ENCODE data around the gene TXNIP.

The TXNIP gene

DNA sequence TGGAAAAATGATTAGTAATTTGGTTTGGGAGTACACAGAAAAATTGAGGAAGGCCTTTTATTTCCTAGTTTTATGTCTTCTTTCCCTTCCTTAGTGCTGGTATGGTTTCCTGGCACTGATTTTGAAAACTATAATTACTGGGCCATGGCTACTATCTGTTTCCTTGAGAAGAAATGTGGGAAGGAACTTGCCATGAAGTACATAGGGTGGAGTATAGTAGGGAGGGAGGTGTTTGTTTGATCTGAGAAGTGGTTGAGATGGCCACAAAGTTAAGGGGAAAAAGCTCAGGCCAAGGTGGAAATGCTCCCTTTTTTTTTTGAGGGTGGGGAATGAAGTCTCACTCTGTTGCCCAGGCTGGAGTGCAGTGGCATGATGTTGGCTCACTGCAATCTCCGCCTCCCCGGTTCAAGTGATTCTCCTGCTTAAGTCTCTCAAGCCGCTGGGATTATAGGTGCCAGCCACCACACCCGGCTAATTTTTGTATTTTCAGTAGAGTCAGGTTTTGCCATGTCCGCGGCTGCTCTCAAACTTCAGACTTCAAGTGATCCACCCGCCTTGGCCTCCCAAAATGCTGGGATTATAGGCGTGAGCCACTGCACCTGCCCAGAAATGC is 13.9 kb upstream of the TXNIP start:
- DNase-seq (ENCODE audit: low read depth), result no peak

DNA sequence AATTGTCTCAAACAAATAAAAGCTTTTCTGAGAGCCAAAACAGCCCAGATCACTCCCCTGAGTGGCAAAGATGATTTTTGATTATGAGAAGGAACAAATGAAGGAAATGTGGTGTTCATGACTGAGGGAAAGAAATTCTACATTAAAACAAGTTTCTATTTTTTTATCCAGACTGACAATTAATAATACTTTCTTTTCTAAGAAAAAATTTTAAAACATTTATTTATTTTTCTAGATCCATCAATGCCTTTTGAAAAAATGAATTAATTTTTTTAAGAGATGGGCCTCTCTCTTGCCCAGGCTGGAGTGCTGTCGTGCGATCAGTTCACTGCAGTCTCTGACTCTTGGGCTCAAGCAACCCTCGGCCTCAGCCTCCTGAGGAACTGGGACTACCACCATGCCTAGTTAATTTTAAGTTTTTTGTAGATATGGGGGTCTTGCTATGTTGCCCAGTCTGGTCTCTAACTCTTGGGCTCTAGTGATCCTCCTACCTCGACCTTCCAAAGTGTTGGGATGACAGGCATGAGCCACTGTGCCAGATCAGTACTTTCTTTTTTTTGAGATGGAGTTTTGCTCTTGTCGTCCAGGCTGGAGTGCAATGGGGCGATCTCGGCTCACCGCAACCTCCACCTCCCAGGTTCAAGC is 11.2 kb upstream of the TXNIP start:
- DNase-seq (ENCODE audit: low read depth), result no peak

GRCh38 chr1:146001709-146002108 is 5.3 kb upstream of the TXNIP start:
- DNase-seq (ENCODE audit: low read depth), result no peak

- DNase-seq (ENCODE audit: low read depth), result no peak
These were observed 3.1 kb upstream of the TXNIP start for GRCh38 chr1:145999321-146000024.

DNA sequence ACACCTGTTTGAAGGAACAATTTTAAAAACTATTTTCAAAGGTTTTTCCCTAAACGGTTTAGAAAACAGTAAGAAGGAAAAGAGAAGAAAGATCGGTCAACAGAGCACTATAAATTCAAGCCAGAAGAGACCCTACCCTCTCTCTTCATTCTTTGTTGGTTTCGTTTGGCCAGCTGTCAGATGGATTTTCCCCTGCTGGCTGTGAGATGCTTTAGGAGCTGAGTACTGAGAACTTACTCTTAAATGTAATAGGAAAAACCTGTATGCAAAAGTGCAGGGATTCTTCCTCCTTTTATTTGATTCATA is 1.3 kb upstream of the TXNIP start:
- DNase-seq (ENCODE audit: low read depth), result no peak

DNA sequence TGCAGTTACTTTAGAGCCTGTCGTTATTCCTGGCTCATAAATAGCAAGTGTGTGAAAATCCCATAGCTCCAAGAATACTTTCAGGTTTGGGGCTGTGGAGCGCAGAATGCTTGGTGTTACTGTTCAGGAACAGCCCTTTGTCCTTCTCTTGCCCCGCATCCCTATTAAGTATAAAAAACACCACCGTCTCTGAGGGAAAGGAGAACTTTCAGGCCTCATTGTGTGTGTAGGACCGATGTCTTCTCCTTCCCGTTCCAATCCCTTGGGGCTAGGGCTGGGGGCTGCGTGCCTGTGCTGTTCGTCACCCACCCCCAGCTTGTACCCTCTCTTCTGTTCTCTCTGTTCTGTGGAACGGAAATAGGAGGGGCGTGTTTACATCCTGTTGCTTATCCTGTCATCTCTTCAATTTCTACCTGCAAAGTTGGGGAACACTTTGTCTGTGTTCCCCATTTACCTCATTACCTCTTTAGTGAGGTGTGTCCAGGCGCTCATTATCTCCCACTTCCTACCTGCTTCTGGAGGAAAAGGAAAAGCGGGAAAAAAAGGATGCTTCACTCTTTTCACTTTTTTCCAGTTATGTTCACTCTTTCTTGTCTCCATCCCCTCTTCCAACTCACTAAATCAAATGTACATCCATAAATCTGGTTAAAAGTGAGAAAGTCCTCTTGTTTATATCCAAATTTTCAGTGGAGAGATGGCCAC is 788 bp upstream of the TXNIP start:
- no peak for DNase-seq (ENCODE audit: low read depth)

DNA sequence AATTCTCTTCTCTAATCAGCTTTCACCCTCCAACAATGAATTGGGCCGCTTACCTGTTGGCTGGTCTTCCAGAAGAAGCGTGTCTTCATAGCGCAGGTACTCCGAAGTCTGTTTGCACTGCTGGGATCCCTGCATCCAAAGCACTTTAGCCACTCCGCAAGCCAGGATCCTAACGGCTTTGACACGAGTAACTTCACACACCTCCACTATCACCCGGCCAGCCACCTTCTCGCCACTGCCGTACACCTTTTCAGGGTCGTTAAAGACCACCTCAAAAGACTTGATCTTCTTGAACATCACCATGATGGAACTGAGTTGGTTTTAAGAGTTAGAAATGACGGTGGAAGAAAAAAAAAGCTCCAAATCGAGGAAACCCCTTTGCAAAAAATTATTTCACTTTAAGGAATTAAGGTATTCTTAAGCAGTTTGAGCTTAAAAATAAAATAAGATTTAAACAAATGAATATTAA is 381 bp downstream of the TXNIP start:
- DNase-seq (ENCODE audit: low read depth), result no peak

GRCh38 chr1:145995148-145995881 is 1.1 kb downstream of the TXNIP start:
- DNase-seq (ENCODE audit: low read depth), result no peak

DNA sequence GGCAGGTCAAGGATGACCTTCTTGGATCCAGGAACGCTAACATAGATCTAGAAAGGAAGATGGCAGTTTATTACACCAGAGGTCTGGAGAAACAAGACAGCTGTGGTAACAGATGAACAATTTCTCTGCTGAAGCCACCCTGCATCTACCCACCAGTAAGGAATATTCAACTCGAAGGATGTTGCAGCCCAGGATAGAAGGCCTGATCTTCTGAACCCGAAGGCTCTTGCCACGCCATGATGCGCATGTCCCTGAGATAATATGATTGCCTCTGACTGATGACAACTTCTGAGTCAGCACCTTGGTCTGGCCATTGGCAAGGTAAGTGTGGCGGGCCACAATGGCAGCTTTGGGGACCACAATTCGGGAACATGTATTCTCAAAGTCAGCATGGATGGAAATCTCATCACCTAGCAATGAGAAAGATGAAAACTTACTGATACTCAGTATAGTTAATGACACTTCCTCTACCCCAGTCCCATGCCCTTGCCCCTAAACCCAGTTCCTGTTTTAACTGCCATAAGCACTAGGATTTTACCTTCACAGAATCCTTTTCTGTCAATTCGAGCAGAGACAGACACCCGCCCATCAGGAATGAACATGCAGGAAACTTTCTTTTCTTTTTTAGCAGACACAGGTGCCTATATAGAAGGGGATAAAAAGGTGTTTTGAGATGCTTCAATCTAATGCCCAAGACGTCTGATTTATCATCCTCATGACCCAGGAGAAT is 1.8 kb downstream of the TXNIP start:
- DNase-seq (ENCODE audit: low read depth), result no peak

DNA sequence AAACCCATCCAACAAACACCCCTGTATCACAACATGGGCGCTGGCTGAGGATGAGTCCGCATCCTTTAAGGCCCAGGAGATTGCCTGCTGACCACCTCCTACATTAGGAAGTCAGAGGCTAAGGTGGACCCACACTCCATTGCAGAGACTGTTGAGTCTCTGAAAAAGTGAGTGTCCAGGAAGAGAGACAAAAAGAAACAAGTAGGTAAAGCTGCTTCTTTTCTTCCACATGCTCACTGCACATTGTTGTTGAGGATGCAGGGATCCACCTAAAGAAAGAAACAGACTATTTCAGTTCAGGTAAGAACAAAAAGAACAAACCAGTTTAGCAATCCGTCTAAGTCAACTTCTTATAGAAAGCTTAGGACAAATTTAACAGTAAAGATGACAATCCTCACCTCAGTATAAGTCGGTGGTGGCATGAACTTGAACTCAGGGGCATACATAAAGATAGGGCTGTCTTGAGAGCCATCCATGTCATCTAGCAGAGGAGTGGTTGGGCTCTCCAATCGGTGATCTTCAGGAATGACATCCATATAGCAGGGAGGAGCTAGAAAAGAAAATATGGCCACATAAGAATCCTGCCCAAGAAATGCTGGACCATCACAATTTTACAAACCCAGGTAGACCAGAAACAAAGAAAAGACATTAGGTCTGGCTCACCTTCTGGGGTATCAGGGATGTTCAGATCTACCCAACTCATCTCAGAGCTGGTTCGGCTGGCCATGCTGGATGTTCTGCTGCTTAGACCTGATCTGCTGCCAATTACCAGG is 2.6 kb downstream of the TXNIP start:
- DNase-seq (ENCODE audit: low read depth), result no peak

DNA sequence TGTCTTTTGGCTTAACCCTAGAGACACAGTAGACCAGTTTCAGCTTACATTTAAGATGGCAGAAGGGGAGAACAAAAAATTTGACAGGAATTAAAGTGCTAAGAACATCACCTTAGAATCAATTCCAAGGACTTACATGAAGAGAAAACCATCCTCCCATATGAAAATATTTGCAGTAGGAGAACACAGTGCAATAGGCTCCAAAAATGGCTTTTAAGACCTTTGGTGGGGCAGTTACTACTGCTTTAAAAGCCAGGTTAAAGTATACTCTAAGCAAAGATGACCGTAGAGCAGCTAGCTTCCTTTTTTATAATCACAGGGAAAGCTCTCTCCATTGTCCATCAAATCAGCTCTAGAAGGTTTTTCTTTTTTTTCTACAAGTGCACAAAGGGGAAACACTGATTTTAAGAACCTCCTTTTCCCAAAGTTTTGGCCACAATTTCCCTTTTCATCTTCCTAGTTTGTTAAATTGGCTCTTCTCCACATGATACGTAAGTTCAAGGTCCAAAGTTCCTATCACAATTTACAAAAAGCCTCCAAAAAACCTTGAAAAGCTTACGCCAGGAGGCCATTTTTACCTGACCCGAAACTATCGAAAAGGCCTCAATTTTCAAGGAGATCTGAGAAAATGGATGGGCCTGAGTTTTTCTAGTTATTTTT is 3.3 kb downstream of the TXNIP start:
- DNase-seq (ENCODE audit: low read depth), result no peak

DNA sequence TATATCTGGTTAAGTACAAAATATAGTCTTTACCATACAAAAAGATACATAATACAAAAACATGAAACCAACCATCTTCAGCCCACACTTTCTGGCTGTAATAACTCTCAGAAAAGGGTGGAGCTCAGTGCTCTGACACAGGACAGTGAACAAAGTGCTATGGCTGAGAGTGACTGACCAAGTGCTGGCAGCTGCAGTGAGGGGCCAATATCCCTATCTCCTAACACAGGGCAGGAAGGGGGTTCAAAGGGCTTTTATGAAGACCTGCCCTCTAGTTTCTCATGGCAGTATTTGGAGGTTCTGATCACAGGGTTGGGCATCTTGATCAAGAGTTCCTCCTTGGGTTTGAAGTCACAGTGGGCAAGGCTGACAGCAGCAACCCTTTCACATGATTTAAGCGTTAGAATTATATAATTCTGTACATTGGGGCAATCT is 3.9 kb downstream of the TXNIP start:
- DNase-seq (ENCODE audit: low read depth), result no peak

- no peak for DNase-seq (ENCODE audit: low read depth)
These were observed 4.5 kb downstream of the TXNIP start for GRCh38 chr1:145991735-145992412.

DNA sequence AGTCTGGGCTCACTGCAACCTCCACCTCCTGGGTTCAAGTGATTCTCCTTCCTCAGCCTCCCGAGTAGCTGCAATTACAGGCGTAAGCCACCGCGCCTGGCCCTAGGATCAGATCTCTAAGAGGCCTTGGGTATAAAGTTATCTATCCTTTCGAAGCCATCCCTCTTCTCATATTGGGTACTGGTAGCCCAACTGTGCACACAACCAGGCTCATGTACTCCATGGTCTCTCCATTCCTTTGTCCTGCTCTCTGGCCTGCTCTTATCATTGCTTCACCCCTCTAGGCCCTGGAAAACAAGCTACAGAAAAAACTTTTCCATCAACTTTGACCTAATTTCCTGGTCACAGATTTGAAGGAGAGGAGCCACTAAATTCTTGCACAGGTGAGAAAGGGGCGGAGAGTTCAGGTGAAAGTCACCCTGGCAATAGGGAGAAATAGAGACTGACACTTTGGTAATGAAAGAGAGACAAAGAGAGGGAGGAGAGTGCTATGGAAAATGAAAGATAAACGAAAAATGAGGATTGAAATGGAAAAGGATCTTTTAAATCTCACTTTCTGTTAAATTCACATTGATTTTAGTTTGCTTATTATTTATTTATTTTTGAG is 6.0 kb downstream of the TXNIP start:
- DNase-seq (ENCODE audit: low read depth), result no peak

DNA sequence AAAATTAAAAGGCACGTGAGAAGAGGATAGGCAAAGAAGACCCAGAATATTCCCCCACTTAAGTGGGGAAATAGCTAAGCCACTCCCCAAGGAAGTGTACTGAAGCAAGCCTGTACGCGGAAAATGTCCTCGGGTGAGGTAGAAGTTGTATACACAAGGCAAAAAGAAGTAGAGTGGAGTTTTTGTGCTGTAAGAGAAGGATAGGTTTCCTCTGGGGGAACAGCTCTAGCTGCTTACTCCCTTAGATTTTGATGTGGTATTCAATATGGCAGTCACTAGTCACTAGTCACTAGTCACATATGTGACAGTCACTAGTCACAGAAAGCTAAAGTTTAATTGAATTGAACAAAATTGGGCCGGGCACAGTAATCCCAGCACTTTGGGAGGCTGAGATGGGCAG is 7.6 kb downstream of the TXNIP start:
- DNase-seq (ENCODE audit: low read depth), result no peak

- no peak for DNase-seq (ENCODE audit: low read depth)
These were observed 8.5 kb downstream of the TXNIP start for GRCh38 chr1:145987926-145988325.

DNA sequence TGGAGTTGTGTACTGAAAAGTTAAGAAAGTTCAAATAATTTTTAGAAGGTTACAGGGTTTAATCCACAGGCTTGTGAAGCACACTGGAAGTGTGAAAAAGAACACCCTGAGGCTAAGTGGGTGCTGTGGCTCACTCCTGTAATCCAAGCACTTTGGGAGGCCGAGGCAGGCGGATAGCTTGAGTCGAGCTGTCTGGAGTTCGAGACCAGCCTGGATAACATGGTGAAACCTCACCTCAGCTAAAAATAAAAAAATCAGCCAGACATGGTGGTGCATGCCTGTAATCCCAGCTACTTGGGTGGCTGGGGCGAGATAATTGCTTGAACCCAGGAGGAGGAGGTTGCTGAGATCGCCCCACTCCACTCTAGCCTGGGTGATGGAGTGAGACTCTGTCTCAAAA is 9.8 kb downstream of the TXNIP start:
- no peak for DNase-seq (ENCODE audit: low read depth)

DNA sequence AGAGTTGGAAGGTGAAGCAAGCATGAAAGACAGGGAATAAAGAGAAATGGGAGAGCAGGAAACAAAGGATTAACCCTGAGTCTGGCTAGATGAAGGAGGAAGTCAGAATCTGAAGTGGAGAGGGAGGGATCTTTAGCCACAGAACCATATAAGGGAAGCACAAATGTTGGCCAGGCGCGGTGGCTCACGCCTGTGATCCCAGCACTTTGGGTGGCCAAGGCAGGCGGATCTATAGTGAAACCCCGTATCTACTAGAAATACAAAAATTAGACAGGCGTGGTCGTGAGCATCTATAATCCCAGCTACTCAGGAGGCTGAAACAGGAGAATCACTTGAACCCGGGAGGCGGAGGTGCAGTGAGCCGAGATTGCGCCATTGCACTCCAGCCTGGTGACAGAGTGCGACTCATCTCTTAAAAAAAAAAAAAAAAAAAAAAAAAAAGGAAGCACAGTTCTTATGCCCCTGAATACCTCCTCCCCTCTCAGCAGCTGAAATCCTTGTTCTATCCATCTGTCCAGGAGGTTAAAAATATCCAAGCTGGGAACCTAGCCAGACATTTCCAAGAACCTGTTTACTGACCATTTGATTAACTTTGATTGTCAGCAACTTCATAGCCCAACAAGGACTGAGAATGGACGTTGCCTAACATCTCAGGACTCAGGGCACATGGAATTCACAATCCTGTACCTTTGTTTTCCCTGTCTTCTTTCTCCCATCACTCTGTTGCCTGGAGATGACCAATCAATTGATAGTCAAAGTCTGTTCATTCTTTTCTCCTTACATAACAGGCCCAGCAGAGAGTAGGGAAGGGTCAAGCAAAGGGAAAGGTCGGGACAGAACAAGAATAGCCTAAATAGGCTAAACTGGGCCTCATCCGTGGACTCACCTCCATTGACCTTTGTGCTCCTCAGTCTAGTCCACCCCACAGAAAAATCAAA is 10.6 kb downstream of the TXNIP start:
- no peak for DNase-seq (ENCODE audit: low read depth)
